A673 (cell line): ENCODE results near the gene COL5A1. TPM values are rescaled to one million over a fixed set of nuclear protein-coding genes. Genes with fewer than 3 reads are reported as not detected.

ENCODE experiments used
- BruUV-seq: library from RNA; stranded (reverse); fragments of 400-500 nt; replicated peaks from 2 replicates; lab custom pipeline; 2021; lab: Mats Ljungman, UMichigan
- CTCF ChIA-PET: fragments of 300-600 bp; sonication (Branson Sonifier 250); formaldehyde crosslinking; loops from one replicate; lab custom pipeline; 2022; ENCODE audit warnings: antibody characterized with exemption; lab: Charles Lee
- POLR2A ChIA-PET: fragments of 300-600 bp; sonication (Branson Sonifier 250); formaldehyde crosslinking; loops from one replicate; lab custom pipeline; 2022; ENCODE audit warnings: antibody characterized with exemption; ENCODE audit not compliant: low non-redundant PET; lab: Charles Lee
- DNase-seq: peaks from one replicate; pipeline ENCODE4 v3.0.0-alpha.2; 2015; ENCODE audit warnings: low spot score
- H3K27ac ChIP-seq: fragments of 200-600 bp; sonication (generic); 2 replicates; pipeline ENCODE4 v1.5.1; 2016; ENCODE audit warnings: mixed run types, low read depth, mild to moderate bottlenecking, mixed read lengths, antibody characterized with exemption, low read length; ENCODE audit not compliant: poor library complexity, severe bottlenecking
- H3K27me3 ChIP-seq: fragments of 200-600 bp; sonication (generic); replicated peaks from 2 replicates; pipeline ENCODE4 v1.6.1; 2017; ENCODE audit warnings: mixed run types, low read depth, mild to moderate bottlenecking, mixed read lengths, antibody characterized with exemption, low read length; ENCODE audit not compliant: insufficient read depth, poor library complexity
- H3K36me3 ChIP-seq: fragments of 200-600 bp; sonication (generic); 2 replicates; pipeline ENCODE4 v1.6.1; 2016; ENCODE audit warnings: mixed run types, mild to moderate bottlenecking, mixed read lengths, antibody characterized with exemption, low read length; ENCODE audit not compliant: insufficient read depth, poor library complexity, severe bottlenecking
- H3K4me1 ChIP-seq: fragments of 200-600 bp; sonication (generic); 2 replicates; pipeline ENCODE4 v1.6.1; 2017; ENCODE audit warnings: mixed run types, mild to moderate bottlenecking, mixed read lengths, antibody characterized with exemption, low read length; ENCODE audit not compliant: insufficient read depth, poor library complexity, severe bottlenecking
- H3K4me3 ChIP-seq: fragments of 200-600 bp; sonication (generic); 2 replicates; pipeline ENCODE4 v1.5.1; 2016; ENCODE audit warnings: low read depth, mixed run types, mild to moderate bottlenecking, mixed read lengths, low read length; ENCODE audit not compliant: poor library complexity, severe bottlenecking
- H3K9me3 ChIP-seq: fragments of 200-600 bp; sonication (generic); 2 replicates; pipeline ENCODE4 v1.6.1; 2016; ENCODE audit warnings: mixed run types, low read depth, mild to moderate bottlenecking, mixed read lengths, antibody characterized with exemption, low read length; ENCODE audit not compliant: poor library complexity, severe bottlenecking
- CTCF ChIP-seq: fragments of 300-800, 200-600 bp; sonication (generic); conservative IDR thresholded peaks from 2 replicates; pipeline ENCODE4 v1.5.1; 2017; ENCODE audit warnings: low read depth, mild to moderate bottlenecking, antibody characterized with exemption, low read length, moderate library complexity, mixed read lengths
- EZH2 ChIP-seq: fragments of 200-600 bp; sonication (generic); IDR thresholded peaks from 2 replicates; pipeline ENCODE4 v1.6.1; 2017; ENCODE audit warnings: borderline replicate concordance, low read depth, mild to moderate bottlenecking, mixed read lengths, antibody characterized with exemption, low read length; ENCODE audit not compliant: poor library complexity, severe bottlenecking
- intact Hi-C: fragments of 100-400 bp; cut with micrococcal nuclease; formaldehyde crosslinking; loops from one replicate; pipeline ENCODE4 v1.10.0; 2022; ENCODE audit not compliant: unreplicated experiment
- total RNA-seq: library from RNA; stranded (reverse); gene quantifications from 2 replicates; pipeline ENCODE4 v1.2.3, GENCODE V29; 2021

The COL5A1 gene
- total RNA-seq, 1 experiment from 2014 or later, result 33.6 TPM

- DNase-seq, result no peak
- ChIA-PET CTCF (no interaction called here), POLR2A (no interaction called here)
- Histone ChIP-seq H3K4me1 (no peaks in the 10 kb centered on the region), H3K4me3 (no peak overlapping the region), H3K27ac (no peak overlapping the region), H3K27me3 (no peaks in the 10 kb centered on the region), H3K9me3 (no peaks in the 10 kb centered on the region), H3K36me3 (no peaks in the 10 kb centered on the region)
- TF ChIP-seq CTCF (no peak), EZH2 (no peak)
- BruUV-seq, result no TSS peak
- intact Hi-C loops, result no loop called here
Measured at GRCh38 chr9:134758949-134759607, 117.5 kb downstream of the COL5A1 start.

- H3K36me3 ChIP-seq, result no peaks in the 10 kb centered on the region
Measured at GRCh38 chr9:134759913-134760312, 118.3 kb downstream of the COL5A1 start.

GRCh38 chr9:134760750-134761420 is 119.3 kb downstream of the COL5A1 start:
- no TSS peak for BruUV-seq
- Histone ChIP-seq H3K4me1 (no peaks in the 10 kb centered on the region), H3K27ac (no peak overlapping the region), H3K4me3 (no peak overlapping the region), H3K9me3 (no peaks in the 10 kb centered on the region), H3K36me3 (no peaks in the 10 kb centered on the region), H3K27me3 (no peaks in the 10 kb centered on the region)
- ChIA-PET CTCF (no interaction called here), POLR2A (no interaction called here)
- no peak for DNase-seq
- intact Hi-C loops, result no loop called here
- TF ChIP-seq CTCF, result no peak
- TF ChIP-seq EZH2, result no peak

More at GRCh38 chr9:134759913-134760312, 118.3 kb downstream of the COL5A1 start:
- TF ChIP-seq CTCF (no peak), EZH2 (no peak)
- H3K9me3 ChIP-seq, result no peaks in the 10 kb centered on the region
- no TSS peak for BruUV-seq
- no peak overlapping the region for H3K27ac ChIP-seq
- H3K4me1 ChIP-seq, result no peaks in the 10 kb centered on the region
- no peak overlapping the region for H3K4me3 ChIP-seq
- ChIA-PET POLR2A (no interaction called here), CTCF (no interaction called here)
- DNase-seq, result no peak
- intact Hi-C loops, result no loop called here
- H3K27me3 ChIP-seq, result no peaks in the 10 kb centered on the region
